Bronchial smooth muscle cell (primary cell): ENCODE measurements around the gene FAM185A. TPM values are rescaled to one million over a fixed set of nuclear protein-coding genes. Genes with fewer than 3 reads are reported as not detected.

Experiments
- total RNA-seq: library from RNA; depleted of rRNA; stranded (reverse); fragments of >200 nt; gene quantifications from 2 replicates; pipeline ENCODE4 v1.2.1, GENCODE V29; 2014

The FAM185A gene
- total RNA-seq: 10.2 and 10.6 TPM in 2 replicates

GRCh38 chr7:102748605-102749444 is at the start of gene FAM185A:
Gene FAM185A, plus strand, starts transcription at chr7:102748999. Its CDS starts 209 bp downstream, at chr7:102749208.

Other genes with a start within 250 kb of the FAM185A start
- gene RASA4B, start 231.2 kb upstream of the FAM185A start, total RNA-seq: 3.2 and 4.6 TPM in 2 replicates
- 0.86 and 2.5 TPM in 2 replicates for gene UPK3BL2, start 205.3 kb upstream of the FAM185A start, total RNA-seq
- gene SPDYE2, start 197.8 kb upstream of the FAM185A start, total RNA-seq: not detected in 2 replicates
- 18.1 and 21.8 TPM in 2 replicates for gene POLR2J3, start 176.4 kb upstream of the FAM185A start, total RNA-seq
- gene RASA4, start 132.2 kb upstream of the FAM185A start, total RNA-seq: 8.4 and 13.2 TPM in 2 replicates
- gene UPK3BL1, start 106.2 kb upstream of the FAM185A start, total RNA-seq: 9.3 and 13.2 TPM in 2 replicates
- not detected in 2 replicates for gene SPDYE2B, start 98.7 kb upstream of the FAM185A start, total RNA-seq
- gene POLR2J2, start 77.3 kb upstream of the FAM185A start, total RNA-seq: 1.7 and 3.5 TPM in 2 replicates
- 311 and 381 TPM in 2 replicates for gene LRRC17, start 164.0 kb downstream of the FAM185A start, total RNA-seq